HG02571 (cell line): ENCODE results near the gene CRACR2B.

Experiments
- ATAC-seq: cut with Tn5 transposase; IDR thresholded peaks from one replicate; pipeline ENCODE4 v1.9.1; 2021; ENCODE audit warnings: mild to moderate bottlenecking, moderate library complexity; ENCODE audit not compliant: unreplicated experiment

CRACR2B gene

DNA sequence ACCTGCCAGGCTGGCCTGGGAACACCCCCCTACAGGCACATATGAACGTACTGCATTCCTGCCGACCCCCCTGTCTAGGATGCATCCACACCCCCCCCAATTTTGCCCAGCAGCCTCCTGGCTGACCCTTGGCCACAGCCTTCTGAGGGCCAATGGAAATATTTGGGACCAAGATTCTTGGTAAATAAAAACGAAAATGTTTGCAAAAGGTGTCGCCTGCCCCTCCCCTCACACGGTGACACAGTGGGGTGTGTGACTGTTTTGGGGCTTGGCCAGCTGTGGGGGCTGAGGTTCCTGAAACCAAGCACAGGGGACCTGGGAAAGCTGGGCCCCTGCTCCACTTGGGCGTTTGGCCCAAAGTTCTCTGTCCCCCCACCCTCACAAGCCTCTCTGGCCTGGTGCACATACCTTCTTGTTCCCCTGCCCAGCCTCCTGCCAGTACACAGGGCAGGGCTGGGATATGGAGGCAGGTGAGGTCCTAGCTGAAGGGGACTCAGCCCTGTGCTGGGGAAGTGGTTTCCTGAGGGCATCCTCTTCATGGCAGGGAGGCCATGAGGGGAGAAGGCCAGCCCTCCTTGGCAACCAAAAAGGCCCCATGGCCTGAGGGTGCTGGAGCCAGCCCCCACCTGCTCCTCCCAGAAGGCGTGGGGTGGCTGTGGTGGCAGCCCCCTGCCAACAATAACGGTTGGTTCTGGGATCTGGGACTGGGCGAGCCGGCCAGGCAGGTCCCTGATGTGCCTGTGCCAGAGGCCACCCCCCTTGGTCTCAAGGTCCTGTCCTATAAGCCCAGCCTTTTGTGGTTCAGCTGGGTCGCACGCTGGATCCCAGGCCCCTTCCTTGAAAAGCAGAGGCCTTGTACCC is 2.1 kb upstream of the CRACR2B start:
- ATAC-seq, result no peak

DNA sequence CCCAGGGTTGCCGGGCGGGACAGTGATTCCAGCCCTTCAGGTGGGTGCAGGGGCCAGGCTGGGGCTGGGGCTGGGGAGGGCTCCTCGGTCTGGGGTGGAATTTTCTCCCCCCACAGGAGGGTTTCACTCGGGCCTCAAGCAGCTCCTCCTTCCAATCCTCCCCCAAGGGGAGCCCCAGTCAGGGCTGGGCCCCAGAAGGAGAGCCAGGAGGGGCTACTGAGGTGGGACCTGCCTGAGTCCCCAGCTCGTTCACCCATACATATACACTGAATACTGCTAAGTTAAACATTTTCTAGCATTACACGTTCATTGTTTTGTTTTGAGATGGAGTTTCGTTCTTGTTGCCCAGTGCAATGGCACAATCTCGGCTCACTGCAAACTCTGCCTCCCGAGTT is 1.5 kb upstream of the CRACR2B start:
- ATAC-seq, result no peak

DNA sequence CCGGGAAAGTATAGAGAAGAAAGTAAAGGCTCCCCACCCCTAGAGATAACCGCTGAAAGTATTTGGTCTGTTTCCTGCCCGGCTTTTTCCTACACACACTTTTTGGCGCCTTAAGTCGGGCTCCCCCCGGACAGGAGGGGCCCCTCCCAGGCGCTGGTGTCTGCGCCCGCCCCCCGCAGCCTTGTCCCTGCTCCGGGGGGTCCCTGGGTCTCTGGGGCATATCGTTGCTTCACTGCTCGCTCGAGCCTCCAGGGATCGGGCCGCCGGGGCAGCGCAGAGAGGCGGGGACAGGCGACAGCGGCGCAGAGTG is 928 bp upstream of the CRACR2B start:
- ATAC-seq, result no peak

DNA sequence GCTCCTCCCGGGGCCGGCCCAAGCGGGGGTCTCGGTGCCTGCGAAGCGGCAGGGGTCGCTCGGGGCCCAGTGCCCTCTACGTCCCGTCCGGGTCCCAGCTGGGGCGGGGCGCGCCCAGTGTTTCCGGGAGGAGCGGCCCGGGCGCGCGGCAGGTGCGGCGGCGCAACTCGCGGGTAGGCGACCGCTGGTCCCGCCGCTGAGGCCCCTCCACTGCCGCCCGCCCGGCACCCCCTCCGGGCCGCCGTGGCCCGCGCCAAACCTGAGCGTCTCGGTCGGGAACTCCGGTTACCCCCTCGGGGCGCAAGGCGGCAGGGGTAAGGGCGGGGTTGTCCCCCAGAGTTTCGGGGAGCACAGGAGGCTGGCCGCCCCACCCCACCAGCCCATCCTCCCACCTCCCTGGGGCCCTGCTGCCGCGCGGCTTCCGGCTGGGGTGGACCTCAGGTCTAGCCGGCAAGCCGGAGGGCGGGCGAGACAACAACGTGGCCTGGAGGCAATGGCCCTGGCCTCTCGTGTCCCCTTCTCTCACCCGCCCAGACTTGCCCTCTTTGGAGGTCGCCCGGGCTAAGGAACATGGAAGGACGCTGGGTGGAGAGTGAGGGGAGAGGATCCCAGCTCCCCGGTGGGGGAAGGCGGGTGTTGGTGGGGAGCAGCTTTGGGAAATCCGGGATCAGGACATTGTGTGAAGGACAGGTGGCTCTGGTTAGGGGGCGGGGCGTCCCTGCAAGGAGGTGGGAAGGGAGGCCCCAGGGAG is 398 bp upstream of the CRACR2B start:
- no peak for ATAC-seq

DNA sequence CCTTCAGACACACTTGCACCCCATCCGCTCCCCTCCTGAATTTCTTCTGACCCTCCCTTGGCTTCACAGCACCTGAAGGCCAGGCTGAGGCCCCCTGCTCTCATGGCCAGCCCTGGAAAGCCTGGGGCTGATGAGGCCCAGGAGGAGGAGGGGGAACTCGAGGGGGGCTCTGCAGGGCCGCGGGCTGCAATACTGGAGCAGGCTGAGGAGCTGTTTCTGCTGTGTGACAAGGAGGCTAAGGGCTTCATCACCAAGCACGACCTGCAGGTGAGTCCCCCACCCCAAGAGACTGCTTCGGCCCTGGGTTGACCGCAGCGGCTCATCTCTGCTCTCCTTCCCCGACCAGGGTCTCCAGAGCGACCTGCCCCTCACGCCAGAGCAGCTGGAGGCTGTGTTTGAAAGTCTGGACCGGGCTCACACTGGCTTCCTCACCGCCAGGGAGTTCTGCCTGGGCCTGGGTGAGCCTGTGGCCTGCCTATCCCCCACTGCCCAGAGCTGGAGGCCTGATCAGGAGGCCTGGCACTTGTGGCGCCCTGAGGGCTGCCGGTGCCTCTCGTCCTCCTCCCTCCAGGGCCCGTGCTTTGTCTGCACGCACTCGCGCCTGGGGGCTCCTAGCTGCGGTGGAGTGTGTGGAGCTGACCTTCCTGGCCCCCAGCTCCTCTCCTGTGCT is 922 bp downstream of the CRACR2B start:
- no peak for ATAC-seq

DNA sequence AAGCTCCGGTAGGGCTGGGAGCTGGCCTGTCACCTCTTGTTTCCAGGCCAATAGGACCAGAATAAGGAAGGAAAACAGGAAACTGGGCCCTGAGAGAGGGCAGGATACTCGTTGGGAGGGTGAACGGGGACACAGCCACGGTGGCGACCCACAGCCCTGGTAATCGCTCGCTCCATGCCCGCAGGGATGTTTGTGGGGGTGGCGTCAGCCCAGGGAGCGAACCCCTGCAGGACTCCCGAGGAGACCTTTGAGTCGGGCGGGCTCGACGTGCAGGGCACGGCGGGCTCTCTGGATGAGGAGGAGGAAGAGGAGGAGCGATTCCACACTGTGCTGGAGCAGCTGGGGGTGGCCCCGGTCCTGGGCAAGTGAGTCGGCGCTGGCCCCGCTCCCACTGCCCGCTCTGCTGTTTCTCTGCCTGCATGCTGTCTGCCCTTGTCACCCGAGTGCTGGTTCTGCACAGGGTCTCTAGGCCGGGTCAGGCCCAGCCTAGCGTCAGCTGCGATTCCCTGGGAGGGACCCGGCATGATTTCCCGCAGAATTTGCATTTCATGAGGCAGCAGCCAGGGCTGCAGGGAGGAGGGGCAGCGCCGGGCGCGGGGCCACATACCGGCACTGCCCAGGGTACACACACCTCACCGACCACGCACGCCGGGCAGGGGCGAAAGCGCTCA is 1.6 kb downstream of the CRACR2B start:
- no peak for ATAC-seq

DNA sequence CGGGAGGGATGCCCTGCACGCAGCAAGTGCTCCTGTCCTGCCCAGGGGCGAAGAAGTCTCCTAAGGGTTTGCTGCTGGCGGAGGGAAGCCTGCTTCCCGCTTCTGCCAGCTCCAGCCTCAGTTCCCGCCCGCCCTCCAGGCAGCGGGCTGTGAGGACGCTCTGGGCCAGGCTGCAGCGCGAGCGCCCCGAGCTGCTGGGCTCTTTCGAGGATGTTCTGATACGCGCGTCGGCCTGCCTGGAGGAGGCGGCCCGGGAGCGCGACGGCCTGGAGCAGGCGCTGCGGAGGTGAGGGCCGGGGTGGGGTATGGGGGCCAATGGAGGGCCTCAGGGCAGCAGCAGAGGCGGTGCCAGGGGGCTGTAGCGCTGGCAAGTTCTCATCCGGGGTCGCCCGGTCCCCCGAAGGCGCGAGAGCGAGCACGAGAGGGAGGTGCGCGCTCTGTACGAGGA is 2.2 kb downstream of the CRACR2B start:
- no peak for ATAC-seq

DNA sequence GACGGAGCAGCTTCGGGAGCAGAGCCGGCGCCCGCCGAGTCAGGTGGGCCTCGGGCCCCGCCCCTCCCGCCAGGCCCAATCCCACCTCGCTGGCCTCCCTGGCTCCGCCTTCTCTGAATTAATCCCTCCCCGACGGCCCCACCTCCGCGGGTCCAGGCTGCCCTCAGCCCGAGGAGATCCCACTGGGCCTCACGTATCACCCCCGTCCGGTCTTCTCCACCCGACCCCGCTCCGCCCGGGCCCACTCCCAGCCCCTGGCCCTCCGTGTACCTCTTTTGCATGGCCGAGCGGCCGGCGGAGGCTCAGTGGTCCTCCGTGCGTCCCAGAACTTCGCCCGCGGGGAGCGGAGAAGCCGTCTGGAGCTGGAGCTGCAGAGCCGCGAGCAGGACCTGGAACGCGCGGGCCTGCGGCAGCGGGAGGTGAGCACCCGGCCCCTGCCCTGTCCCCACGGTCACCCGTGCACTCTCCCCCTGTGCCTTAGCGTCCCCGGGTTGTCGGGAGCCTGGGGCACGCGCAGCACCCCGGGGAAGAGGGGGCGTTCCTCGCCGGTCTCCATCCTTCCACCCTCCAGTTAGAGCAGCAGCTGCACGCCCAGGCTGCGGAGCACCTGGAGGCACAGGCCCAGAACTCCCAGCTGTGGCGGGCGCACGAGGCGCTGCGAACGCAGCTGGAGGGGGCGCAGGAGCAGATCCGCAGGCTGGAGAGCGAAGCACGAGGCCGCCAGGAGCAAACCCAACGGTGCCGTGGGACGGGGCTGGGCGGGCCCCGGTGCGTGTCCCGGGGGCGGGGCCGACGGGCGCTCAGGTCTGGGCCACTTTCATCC is 2.8 kb downstream of the CRACR2B start:
- ATAC-seq, result no peak

DNA sequence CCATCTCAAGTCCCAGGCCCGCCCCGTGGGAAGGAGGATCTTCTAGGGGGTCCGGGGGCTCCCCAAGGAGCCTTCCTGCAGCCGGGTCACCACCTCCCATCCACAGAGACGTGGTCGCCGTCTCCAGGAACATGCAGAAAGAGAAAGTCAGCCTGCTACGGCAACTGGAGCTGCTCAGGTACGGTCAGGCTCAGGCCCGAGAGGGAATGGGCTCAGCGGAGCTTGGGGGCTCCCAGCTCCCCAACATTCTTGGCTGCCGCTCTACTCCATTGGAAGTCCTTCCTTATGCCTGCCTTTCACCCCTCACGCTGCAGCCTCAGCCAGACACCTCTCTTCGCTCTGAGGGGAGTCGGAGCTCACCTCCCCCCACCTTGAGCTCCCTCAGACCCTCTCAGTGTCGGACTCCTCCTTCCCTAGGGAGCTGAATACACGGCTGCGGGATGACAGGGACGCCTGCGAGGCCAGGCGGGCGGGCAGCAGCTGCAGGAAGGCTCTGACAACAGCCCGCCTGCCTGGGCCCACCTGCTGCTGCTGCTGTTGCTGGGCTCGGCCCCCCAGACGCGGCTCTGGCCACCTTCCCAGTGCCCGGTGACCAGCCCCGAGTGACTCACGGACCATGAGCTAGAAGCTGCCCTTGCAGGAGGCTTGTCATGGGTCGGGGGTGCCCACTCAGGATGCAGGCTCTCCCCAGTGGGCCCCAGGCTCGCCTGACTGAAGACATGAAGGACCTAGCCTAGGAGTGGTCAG is 3.6 kb downstream of the CRACR2B start:
- ATAC-seq, result no peak

DNA sequence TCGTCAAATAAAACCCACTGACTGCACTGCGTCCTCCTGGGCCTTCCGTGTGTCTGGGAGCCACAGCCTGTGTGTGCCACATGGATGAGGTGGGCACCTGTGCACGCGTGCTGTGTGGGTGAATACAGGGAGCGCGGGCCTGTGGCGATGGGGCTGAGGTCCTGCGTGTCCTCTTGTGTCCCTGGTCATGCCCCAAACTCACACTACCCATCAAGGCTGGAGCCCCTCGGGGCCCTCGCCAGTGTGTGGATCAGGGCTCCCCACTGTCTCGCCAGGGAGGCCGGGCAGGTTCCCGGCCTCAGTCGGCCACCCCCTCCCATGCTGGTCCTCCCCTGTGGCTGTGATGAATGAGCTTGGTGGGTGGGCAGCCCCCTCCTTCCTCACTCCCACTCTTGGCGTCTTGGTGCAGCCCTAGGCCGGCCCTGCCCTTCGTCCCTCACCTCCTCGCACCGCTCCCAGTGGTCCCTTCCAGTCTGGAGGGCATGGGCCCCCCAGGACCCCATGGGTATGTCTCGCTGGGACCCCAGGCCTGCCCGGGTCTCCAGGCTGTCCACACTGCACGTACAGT is 4.3 kb downstream of the CRACR2B start:
- no peak for ATAC-seq

DNA sequence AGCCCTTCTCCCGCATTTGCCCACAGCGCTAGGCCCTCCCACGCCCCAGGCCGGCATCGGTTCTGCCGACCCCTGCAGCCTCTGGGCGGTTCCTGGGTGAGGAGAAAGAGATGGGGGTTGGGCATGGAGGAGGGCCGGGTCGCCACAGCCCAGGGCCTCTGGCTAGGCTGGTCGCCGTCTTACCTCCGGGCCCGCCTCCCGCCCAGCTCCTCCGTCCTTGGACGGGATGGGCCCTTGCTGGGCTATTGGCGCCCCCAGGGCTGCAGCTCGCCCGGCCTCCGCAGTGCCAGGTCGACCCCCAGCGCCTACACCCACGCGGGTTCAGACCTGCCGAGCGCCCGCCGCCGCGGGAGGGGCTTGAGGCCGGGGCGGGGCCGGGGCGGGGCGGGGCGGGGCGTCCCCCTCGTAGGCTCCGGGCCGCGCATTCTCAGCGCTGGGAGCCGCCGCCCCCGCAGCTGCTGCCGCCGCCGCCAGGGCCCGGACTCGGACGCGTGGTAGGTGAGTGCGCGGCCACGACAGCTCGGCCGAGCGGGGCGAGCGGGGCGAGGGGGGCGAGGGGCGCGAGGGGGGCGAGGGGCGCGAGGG is 4.9 kb downstream of the CRACR2B start, which contains the start of gene CD151:
Gene CD151 (plus strand): TSS at position 424 of the 585 bp plus-strand sequence. CDS start 3,118 bp downstream, outside the sequence.
- ATAC-seq, result peak; percentile 51

DNA sequence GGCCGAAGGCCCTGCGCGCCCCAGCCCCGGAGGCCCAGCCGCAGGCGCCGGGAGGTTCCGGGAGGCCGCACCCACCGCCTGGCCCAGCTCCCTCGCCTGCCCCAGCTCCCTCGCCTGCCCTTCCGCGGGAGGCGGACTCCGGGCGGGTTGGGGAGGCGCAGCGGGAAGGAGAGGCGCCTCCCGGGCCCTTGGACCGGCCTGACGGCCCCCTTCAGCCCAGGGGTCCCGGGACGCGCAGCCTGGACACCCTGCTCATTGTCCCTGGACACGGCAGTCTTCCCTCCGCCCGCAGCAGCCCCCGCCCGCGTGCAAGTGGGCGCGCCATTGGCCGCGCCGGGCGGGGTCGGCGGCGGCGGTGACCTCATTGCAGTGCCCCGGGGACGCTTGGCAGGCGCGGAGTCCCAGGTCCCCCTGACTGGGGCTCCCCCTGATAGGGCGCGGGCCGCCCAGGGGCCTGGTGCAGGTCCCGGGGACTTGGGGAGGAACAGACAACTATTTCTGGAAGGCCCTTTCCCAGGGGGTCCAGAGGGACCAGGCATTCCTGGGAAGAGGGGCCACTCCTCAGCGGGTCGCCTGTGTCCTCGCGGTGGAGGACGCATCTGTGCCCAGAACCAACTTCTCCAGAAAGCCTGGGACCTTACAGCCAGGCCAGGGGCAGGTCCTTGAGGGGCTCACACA is 5.5 kb downstream of the CRACR2B start:
- peak; percentile 17 for ATAC-seq

DNA sequence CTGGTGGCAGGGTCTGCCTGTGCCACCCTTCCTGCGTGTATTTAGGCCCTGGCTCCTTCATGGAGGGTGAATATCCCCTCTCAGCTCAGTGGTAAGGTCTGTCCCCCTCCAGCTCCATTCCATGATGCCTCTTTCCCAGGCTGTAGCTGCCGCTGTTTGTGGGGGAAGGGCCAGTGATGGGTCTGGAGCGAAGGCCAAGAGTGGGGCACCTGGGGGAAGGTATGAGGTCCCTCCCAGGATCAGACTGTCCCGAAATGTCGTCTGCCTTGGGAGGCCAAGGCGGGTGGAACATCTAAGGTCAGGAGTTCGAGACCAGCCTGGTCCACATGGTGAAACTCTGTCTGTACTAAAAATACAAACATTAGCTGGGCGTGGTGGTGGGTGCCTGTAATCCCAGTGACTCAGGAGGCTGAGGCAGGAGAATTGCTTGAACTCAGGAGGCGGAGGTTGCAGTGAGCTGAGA is 6.2 kb downstream of the CRACR2B start:
- no peak for ATAC-seq

DNA sequence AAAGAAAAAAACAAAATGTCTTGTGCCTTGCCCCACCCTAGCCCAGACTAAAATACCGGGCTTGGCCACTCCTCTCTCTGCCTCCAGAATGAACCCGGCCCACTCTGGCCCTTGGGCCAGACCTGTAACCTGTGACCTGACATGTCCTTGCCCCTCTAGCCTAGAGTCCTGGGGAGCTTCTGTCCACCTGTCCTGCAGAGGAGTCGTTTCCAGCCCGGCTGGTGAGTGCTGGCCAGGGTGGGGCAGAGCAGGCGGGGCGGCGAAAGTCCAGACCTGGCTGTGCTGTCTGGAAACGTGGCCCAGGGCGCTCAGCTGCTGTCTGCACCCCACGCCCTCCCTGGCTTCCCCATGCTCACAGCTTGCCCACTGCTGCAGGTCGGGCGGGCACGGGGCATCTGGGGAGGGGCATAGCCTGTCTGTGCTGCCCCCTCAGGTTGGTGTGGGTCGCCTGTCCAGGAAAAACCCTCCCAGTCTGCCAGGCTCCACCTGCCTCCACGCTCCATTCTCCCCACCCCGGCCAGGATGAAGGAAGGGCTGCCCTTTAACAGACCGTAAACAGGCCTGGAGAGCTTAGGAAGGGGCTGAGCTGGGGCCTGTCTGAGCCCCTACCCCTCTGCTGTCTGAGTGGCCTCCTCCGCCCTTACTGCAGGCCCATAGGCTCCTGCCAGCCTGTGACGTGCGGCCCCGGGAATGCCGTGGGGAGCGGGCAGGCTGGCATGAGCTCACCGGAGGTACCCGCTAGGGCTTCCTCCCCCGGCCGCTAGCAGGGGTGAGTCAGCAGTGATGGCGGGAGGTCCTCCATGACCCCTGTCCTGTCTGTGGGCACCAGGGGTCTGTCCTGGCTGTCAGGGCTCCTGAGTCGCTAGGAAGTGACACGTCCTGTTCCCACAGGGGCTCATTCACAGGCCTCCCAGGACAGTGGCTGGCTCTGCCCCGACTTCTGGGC is 6.9 kb downstream of the CRACR2B start:
- ATAC-seq, result no peak

DNA sequence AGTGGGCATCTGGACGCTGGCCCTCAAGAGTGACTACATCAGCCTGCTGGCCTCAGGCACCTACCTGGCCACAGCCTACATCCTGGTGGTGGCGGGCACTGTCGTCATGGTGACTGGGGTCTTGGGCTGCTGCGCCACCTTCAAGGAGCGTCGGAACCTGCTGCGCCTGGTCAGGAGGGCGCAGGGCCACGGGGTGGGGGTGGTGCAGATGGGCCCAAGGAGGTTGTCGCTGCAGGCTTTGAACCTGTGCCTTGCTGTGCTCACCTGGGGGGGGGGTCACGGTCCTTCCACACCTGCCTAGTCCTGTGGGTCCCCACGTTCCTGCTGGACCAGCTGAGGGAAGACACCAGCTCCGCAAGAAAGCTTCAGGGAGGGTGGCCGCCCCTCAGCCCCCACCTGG is 8.6 kb downstream of the CRACR2B start:
- ATAC-seq, result no peak

DNA sequence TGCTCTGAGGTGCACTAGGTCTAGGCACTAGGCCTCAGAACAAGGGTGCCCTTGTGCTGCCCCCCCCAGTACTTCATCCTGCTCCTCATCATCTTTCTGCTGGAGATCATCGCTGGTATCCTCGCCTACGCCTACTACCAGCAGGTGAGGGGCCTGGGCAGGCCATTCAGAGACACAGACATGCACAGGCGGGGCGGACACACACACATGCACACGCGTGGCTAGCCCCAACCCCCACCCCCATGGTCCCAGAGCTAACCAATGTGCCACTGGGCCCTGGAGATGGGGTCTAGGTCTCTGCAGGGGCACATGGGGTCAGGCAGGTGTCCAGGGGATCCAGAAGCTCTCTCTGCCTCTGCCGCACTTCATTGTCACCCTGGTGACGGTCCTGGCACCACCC is 9.0 kb downstream of the CRACR2B start:
- no peak for ATAC-seq
